ENCODE data around the gene ADCY3.

The ADCY3 gene

DNA sequence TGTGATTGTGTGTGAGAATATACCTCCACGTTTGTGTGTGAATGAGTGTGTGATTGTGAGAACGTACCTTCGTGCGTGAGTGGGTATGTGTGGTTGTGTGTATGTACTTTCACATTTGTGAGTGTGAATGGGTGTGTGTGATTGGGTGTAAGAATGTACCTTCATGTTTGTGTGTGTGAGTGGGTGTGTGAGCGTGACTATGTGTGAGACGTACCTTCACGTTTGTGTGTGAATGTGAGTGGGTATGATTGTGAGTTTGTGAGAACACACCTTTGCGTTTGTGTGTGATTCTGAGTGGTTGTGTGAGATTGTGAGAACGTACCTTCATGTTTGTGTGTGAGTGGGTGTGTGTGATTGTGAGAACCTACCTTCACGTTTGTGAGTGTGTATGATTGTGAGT, 5.8 kb upstream of the ADCY3 start:
- DNase-seq (ENCODE audit: low read depth): no peak

DNA sequence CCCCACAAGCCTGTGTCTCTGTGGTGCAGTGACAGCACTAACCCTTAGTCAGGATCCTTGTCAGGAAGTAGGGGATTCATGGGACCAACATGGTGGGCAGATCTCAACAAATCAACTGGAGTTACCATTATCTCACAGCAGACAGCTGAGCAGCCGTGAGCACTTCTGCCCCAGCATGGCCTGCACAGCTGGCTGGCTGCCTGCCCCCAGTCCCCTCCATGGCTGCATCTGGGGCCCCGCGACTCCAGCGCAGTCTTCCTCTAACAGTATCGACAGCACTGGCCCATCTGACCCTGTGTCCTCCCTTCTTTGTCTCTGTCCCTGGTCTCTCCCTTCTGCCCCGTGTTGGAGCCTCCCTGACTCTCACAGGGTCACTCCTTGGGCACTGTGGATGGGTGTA, 4.7 kb upstream of the ADCY3 start:
- DNase-seq (ENCODE audit: low read depth): no peak

DNA sequence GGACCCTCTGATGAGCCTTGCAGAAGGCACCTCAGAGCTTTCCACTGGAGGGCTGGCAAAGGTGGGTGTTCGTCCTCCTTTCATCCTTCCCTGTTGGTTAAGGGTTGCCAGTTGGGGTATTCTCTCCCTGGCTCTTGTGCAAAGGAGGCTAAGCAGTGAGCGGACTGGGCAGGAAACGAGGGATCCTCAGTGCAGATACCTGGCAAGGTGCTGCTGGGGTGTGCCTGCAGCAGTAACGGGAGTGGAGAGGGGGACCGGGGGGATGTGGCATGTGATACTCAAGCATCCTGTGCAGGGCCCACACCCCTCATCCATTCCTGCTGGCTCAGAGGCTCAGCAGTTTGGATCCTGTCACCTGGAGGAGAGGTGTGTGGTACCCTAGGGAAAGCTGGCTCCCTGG, 4.2 kb upstream of the ADCY3 start:
- no peak for DNase-seq (ENCODE audit: low read depth)

DNA sequence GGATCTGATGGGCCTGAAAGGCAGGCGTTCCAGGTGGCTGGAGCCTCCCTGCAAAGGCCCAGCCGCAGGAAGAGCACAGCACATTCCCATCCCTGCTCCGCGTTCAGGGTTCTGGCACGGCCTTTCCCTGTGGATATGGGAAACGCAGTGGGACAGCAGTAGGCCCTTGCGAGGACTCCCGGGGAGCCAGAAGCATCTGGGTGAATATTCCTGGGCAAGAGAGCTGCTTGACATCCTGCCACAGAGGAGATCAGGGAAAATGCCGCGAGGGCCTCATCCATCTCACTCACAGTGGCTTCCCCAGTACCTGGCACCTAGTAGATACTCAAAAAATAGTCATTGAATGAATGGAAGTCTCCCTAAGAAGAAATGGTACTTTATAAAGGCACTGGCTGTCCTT, 3.1 kb upstream of the ADCY3 start:
- DNase-seq (ENCODE audit: low read depth): no peak

DNA sequence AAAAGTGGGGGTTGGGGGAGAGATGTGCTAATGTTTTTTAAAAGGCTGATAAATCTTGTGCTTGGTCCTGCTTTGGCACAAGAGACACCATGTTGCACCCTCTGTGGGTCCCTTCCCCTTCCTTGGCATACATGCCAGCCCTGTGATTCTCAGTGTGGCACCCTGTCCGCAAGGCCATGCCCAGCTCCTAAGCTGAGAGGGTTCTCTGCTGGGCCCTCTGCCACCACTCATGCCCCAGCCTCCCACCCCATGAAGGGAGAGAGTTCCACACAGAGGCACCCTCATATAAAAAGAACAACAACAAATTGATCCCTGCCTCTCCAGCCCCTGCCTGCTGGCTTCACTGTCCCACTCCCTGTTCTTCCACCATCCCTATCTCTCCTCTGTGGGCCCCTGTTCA, 2.5 kb upstream of the ADCY3 start:
- DNase-seq (ENCODE audit: low read depth): no peak

DNA sequence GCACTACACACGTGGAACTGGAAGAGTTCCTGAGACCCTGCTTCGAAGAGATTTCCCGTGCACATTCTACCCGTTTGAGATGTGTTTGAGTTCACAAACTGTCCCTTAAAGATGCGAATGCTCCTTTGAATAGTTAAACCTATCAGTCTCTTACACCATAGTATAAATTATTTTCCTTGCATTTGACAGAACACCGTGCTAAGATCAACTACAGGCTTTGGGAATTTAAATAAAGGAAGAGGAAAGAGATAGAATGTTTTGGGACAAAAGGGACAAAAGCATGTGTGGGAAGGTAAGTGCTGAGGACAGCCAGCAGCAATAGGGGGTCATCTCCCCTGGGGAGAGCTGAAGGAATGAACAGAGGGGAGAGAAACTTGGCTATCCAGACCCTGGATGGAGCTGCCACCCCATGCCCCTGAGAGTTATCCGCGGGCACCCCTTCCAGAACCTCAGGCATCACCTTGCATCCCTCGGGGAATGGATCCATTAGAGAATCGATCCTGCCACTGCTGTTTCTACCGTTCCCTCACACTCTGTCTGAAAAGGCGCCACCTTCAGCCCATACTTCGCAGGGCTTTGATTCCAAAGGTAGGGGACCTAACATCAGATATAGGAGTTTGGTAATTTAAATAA, 888 bp upstream of the ADCY3 start:
- DNase-seq (ENCODE audit: low read depth): no peak

DNA sequence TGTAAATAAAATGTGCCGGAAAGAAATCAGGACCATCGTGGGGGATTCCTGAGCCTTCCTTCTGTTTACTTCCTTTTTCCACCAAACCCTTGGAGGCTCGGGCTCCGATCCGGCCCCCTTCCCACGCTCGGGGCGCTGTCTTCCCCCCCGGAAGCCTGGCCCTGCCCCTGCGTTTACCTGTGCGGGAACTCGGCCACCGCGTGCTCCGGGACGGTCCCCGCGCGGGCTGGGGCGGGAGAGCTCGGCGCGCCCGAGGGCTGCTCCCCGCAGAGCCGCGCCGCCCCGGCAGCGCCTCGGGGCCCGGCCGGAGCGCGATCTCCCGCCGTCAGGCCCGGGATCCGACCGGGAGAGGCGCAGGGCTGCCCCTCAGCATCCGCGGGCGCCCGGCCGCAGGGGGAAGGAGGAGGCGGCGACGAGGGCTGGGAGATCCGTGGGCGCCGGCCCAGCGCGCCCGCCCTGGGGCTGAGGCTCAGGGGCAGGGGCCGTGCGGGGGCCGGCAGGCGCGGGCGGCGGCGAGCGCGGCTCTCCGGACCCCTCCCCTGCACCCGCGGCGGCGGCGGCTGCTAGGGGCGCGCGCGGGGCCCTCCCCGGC, 435 bp downstream of the ADCY3 start:
- DNase-seq (ENCODE audit: low read depth): no peak

DNA sequence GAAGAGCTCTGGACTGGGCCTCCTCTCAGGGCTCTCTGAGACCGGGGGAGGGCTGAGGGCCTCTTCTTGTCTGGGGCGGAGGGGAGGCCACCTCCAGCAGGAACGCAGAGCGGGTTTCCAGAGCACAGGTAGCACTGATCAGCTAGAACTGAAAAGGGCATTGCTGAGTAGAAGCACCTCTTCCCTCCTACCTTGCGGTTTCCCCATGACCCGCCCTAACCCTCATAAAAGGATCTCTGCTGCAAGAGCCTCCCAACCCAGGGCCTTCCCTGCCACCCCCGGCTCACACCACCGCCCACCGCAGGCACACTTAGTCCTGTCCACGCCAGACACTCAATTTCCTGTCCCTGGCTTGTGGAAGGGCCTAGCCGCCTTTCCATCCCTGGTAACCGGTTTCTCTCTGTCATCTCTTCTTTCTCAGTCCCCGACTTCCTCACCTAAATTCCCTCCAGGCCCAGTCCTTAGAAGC, 966 bp downstream of the ADCY3 start:
- DNase-seq (ENCODE audit: low read depth): peak; percentile 31

DNA sequence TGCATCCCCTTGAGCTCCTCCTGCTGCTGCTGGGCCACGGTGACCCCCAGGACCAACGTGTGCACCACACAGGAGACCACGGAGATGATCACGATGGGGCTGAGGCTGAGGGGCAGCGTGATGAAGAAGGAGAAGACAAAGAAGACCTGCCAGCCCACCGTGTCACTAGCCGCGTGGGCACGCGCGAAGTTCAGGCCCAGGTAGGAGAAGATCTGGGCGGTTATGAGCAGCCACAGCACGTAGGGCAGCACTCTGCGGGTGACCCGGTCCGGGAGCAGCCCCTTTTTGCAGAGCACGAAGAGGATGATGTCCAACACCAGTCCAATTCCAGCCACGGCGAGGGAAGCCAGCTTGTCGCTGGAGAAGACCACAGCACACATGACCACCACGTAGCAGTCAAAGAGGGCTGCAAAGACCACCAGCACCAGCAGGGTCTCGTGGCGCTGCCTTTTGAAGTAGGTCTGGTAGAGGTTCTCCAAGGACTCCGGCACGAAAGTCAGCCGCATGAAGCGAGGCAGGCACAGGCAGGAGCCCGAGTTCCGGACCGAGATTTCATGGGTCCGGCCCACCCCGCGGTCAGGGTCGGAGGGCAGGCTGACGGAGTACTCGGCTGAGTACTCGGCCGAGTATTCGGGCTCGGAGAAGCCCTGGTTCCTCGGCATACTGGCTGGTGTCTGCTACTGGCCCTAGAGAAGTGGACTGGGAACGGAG, 1.6 kb downstream of the ADCY3 start:
- no peak for DNase-seq (ENCODE audit: low read depth)

DNA sequence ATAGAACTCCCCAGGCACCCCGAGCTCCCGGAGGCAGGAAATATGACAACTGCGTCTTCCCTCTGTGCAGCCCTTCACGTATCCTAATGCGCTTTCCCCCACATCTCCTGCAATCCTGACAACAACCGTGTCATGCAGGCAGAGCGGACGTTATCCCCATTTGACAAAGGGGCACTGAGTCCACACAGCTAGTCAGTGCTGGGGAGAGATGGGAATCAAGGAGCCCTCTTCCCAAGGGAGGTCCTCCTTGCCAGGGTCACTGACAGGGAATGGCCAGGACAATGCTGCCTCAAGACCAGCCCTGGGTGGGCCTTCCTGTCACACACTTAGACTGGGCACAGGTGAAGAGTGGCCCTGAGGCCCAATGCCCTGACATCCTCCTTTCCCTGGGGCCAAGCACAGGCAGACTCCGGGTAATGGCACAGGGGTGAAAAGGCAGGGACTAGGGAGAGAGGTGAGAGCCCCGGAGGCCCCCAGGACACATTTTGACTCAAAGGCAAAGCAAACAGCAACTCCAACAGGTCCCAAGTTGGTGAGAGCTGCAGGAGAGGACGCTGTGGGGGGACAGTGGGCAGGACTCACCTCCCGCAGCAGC, 2.2 kb downstream of the ADCY3 start:
- DNase-seq (ENCODE audit: low read depth): no peak

DNA sequence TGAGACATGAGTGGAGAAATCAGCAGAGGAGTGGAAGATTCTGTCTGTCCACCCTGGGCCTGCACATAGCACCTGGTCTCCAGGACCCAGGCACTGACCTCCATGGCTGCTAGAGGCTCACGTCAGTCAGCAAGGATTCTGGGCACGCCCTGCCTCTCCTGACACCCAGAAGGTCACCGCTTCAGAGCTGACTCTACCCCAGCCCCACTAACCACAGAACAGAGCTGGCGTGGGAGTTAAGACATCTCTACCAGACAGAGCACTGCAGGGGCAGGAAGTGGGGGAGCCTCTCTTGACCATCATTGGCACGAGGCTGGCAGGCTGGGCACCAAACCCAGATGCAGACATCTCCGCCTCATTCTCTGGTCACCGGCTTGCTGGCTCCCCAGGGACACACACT, 3.0 kb downstream of the ADCY3 start:
- DNase-seq (ENCODE audit: low read depth): no peak

DNA sequence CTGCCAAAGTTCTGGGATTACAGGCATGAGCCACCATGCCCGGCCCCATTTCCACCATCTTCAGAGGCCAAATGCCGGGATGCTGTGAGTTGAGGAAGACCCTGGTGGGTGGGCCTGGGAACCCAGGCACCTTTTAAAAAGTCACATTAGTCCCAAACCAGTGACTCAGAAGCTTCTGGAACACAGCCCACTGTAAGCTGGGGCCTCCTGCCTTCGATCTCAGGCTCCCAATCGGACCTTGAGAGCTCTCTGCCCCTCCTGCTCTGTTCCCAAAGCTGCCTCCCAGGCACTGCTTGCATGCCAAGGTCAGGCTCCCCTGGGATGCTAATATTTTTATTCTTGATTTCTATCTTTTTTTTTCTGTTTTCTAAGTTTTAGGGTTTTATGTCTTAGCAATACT, 4.2 kb downstream of the ADCY3 start:
- DNase-seq (ENCODE audit: low read depth): no peak

DNA sequence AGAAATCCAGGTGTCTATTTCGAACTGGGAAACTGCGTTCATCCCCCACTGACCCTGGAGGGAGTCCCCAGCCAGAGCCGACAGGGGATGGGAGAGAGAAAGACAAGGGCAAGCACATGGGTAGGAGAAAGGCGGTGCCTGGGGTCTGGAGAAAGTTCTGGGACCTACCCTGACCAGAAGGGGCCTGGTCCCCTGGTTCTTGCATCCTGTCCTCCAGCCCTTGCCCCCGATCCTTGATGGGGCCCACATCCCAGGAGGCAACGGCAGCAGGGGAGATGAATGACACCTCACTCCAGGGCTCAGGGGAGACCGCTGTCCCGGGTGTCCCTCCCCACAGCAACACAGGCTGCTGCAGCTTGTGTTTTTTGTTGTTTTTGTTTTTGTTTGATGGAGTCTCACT, 4.9 kb downstream of the ADCY3 start:
- no peak for DNase-seq (ENCODE audit: low read depth)

DNA sequence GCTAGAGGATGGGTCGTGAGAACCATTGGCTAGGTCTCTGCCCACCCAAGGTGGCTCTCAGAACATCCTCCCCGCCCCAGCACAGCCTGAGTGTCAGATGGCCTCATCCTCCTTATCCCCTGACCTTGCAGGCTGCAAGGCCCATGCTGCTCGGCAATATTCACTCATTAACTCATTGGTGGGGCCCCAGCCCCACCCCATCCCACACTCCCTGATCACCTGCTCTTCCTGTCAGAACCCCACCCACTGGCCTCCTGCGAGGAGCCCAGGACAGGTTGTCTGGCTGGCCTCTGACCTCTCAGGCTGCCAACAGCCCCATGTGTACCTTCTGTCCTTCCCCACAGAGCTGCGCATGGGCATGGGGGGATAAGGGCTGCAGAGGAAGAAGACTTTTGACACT, 5.3 kb downstream of the ADCY3 start:
- no peak for DNase-seq (ENCODE audit: low read depth)

DNA sequence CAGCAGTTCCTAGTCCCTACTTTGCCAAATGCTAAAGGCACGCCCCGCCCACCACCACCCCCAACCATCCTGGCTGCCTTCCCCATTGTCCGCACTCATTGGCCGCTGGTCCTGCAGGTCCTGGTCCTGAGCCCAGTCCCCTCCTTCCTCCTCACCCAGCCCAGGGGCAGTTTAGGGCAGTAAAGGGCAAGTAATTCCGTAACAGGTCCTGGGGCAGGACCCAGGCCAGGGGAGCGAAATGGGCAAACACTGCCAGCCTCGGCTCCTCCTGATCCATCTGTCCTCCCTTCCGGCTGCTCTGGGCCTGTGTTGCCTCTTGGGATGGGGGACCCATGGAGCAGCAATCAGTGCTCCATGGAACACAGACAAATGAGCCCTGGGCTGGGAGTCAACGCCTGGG, 6.1 kb downstream of the ADCY3 start:
- no peak for DNase-seq (ENCODE audit: low read depth)

DNA sequence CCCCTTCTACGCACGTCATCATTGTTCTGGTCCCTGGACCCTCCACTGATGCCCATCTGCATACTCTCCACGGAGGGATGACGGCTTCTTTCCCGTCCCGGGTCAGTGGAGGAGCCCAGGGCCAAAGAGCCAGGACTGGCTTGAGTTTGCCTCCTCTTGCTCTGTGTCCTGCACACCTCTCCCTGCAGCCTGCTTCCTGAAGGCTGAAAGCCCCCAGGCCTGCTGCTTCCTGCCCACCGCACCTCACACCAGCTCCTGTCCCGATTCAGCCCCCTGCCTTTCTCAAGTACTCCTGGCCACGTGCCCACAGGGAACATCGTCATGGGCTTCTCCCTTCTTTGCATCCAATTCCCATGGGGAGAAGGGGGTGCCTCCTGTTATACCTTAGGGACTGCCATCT, 7.1 kb downstream of the ADCY3 start:
- DNase-seq (ENCODE audit: low read depth): no peak

DNA sequence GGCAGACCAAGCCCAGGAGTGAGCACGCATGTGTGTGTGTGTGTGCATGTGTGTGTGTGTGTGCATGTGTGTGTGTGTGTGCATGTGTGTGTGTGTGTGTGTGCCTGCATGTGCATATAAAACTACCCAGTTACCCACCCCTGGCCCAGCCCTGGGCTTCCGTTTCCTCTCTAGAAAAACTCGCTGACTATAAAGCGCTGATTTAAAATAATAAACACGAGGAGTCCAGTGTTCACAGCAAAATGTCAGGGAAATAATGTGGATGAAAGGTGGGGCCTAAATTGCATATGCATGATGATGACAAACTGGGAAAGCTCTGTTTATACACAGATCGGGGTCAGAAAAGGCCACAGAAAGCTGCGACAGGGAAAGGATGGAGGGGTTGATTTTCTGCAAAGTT, 7.5 kb downstream of the ADCY3 start:
- DNase-seq (ENCODE audit: low read depth): no peak

DNA sequence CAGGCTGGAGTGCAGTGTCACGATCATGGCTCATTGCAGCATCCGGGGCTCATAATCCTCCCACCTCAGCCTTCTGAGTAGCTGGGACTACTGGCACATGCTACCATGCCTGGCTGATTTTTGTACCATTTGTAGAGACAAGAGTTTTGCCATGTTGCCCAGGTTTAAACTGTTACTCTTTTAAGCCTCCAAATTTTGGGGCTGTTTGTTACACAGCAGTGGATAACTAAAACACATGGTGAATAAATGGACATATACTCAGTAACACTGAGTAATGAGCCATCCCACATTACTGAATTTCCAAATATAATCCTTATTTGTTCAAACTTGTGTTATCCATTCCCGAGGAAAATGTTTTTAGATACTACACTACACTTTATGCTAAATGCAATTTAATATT, 9.8 kb downstream of the ADCY3 start:
- no peak for DNase-seq (ENCODE audit: low read depth)

DNA sequence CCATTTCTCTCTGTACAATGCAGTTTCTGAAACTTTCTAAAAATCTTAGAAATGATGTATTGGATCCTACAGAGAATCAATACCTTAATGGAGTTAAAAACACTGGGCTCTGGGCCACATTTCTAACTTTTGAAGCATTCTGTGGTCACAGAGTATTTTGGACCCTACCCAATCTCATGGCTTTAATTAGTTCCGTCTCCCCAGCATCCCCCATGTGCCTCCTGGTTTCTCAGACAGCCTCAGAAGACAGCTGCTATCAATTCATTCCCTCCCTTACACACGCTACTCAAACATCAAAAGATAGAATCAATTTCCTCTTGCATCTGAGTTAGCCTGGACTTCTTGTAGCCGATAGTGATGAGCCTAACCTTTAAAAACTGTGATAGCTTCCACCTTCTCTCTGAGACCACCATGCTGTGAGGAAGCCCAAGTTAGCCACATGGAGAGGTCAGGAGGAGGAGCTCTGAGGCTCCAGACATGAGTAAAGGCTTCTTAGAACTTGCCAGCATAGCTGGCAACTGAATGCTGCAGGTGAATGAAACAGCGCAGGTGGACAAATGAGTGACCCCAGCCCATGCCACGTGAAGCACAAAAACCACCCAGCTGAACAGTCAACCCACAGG, 10.4 kb downstream of the ADCY3 start:
- no peak for DNase-seq (ENCODE audit: low read depth)

DNA sequence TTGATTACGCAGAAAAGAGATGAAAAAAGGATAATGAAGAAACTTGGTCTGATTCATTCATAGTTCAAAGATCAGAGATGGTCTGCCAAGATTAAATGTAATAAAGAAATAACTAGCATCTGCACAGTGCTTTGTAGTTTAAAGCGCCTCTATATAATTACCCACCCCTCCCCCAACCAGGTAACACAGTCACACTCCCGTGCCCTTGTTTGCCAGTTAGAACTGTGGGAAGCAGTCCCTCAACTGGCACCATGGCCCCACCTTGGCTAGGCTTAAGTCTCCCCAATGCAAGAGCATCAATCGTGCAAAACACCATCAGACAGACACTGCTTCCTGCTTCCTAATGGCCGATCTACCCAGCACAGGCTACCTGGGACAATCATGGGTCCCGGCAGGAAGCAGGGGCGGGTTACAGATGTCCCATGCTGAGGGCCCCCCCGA, 11.6 kb downstream of the ADCY3 start:
- no peak for DNase-seq (ENCODE audit: low read depth)

DNA sequence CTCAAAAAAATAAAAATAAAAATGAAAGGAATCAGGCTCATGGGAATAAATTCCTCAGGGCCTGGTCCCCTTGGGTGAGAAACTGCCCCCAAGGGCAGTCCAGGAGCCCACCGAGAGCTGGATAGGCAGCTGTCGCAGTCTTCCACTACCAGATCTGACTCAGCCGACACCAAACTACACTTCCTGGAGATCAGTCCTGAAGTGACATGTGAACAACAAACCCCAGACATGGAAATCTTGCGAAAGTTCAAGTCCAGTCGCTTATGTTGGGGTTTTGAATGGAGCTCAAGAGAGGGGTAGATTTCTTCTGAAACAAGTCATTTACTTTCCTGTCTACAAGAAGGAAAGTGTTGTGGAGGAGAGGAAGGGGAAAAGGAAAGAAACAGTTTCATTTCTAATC, 12.9 kb downstream of the ADCY3 start:
- no peak for DNase-seq (ENCODE audit: low read depth)

DNA sequence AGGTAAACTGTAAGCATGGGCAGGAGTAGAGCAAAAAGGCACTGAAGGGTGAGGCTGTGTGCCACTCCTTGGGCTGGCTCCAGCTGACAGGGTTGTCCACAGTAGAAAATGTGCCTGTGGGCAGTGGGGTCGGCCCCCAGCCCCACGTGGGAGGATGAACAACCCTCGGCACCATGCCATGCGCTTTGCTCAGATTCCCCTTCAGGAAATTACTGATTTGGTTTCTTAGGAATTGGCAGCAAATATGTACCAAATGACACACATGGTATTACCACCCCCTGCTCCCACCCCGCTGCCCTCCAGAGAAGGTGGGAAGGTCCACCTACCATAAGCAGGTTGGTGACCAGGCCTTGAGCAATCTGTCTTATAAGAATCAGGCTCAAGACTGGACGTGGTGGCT, 13.6 kb downstream of the ADCY3 start:
- no peak for DNase-seq (ENCODE audit: low read depth)
